ENCODE measurements around the gene CTXND1.

DNA sequence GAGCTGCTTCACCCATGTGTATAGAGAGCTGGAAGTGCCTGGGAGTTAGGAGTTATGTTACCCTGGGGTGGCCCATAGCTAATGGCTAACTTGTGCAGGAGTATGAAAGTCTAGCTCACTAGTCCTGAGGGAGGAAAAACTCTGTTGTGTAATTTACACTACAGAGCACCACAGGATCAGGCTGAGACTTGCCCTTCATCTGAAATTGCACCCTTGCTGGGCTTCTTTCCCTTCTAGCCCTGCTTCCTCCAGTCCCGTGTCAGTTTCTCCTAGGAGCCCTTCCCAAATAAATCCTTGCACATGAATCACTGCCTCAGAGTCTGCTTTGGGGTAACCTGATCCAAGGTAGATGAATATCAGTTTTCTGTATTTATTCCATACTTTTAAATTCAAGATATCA, 40.0 kb downstream of the CTXND1 start:
- TF ChIP-seq, protein P1, sequence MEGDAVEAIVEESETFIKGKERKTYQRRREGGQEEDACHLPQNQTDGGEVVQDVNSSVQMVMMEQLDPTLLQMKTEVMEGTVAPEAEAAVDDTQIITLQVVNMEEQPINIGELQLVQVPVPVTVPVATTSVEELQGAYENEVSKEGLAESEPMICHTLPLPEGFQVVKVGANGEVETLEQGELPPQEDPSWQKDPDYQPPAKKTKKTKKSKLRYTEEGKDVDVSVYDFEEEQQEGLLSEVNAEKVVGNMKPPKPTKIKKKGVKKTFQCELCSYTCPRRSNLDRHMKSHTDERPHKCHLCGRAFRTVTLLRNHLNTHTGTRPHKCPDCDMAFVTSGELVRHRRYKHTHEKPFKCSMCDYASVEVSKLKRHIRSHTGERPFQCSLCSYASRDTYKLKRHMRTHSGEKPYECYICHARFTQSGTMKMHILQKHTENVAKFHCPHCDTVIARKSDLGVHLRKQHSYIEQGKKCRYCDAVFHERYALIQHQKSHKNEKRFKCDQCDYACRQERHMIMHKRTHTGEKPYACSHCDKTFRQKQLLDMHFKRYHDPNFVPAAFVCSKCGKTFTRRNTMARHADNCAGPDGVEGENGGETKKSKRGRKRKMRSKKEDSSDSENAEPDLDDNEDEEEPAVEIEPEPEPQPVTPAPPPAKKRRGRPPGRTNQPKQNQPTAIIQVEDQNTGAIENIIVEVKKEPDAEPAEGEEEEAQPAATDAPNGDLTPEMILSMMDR (IDR thresholded peaks at IDR 0.05; ENCODE audit: low read depth, low read length, poor library complexity, severe bottlenecking), result no peak
- TF ChIP-seq EZH2phosphoT487 (IDR thresholded peaks at IDR 0.05; ENCODE audit: borderline replicate concordance, low read length), result no peak

All from DOHH2 (cell line).